RCC 7860 (cell line): ENCODE data around the gene SCO2.

Experiments
- DNase-seq: peaks from one replicate; pipeline ENCODE4 v3.0.0-alpha.2; 2015; ENCODE audit warnings: low spot score
- FAIRE-seq: peaks from 2 replicates; lab custom pipeline; 2012; peaks lifted over from hg19 to GRCh38; lab: Jason Lieb, UNC

Gene SCO2, protein sequence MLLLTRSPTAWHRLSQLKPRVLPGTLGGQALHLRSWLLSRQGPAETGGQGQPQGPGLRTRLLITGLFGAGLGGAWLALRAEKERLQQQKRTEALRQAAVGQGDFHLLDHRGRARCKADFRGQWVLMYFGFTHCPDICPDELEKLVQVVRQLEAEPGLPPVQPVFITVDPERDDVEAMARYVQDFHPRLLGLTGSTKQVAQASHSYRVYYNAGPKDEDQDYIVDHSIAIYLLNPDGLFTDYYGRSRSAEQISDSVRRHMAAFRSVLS

DNA sequence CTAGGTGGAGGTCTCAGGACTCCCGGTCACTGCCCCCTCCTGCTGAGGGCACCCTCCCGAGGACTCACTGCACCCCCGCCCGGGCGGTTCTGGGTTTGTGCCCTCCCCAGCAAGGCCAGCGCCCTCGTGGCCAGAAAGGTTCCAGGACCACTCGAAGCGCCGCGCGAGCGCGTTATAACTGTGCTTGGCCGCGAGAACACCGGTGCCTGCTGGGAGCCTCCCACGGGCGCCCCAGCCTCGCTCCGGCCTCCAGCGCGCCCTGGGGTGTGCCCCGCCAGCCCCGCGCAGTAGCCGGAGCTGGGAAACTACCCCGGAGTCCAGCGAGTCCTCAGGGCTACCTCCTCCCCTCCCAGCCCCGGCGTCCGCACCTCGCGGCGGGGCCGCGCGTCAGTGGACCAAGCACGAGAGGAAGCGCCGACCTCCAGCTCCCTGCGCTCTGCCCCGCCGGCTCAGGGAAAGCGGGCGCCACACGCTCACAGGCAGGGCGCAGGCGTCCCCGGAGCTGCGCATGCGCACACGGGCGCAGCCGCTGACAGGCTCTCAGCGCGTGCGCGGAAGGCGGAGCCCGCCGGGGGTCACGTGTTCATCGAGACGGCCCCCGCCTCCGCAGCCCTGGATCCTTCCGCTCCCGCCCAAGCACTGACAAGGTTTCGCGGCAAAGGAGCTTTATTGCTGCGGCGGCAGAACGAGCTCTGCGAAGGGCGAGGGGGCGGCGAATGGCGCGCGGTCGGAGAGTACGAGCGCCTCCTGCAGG, at the start of gene SCO2:
SCO2 (minus strand) TSS at position 495 of the 754 bp plus-strand sequence. CDS start 1,187 bp downstream, outside the sequence.
- DNase-seq (peak; percentile 91), FAIRE-seq (no peak)

DNA sequence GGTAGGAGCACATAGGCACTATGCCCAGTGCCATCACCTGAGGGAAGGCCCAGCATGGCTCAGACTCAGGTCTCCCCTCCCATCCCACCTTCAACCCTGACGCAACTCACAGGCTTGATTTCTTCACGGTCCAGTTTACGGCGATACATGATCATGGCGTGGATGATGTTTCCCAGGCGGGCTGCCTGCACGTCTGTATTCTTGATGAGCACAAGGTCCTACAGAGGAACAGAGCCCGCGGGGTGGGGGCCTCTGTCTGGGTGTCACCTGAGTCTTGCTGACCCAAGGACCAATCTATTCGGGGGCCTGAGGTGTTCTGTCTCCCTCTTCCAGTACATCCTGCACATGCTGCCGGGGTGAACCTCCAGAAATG, 49.0 kb upstream of the SCO2 start:
- FAIRE-seq (no peak), DNase-seq (no peak)

DNA sequence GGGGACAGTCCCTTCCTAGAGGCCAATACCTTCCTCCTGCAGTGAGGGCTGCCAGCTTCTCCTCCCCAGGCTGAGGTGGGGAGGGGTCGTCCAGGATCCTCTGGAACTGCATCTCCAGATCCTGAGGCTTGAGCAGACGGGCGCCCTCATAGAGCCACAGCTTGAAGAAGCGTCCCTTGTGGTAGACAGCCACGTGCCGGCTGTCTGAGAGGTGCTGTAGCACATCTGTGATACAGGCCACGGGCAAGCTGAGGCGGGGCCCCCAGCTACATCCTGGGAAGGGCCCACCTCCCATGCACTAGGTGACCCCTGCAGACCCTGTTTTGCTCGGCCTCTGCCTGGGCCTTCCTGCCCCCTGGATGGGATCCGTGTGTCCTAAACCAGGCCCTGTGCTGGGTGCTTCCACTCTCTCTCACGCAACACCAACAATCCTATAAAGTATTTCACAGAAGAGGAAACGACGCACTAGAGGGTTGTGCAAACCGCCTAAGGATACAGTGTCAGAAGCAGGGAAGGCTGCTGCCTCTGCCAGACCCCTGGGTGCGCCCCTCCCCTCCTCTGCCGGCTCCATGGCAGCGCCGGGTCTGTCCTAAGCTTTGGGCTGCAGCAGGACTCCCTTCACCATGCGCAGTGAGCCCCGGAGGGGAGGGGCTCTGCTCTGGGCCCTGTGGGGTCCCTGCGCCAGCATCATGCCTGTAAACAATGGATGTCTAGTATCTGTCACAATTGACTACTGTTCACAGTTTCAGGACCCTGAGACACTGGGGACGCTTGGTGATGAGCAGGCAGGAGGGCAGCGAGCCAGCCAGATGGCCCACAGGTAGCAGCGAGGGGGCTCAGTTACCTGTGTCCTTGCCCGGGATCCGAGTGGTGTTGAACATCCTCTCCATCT, 48.3 kb upstream of the SCO2 start:
- FAIRE-seq (no peak), DNase-seq (no peak)

DNA sequence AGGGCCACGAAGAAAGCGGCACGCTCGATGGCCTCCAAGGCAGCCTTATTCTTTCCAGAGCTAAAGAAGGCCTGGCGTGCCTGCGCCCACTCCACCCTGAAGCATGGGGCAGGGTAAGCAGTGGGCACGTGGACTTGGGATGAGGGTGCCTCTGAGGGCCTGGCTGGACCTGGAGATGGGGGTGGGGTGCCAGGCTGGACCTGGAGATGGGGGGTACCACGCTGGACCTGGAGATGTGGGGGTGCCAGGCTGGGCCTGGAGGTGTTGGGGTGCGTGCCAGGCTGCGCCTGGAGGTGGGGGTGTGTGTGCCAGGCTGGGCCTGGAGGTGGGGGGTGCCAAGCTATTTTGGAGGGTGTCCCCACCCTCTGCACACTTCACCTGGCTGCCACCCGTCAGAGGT, 47.6 kb upstream of the SCO2 start:
- no peak for FAIRE-seq
- no peak for DNase-seq

DNA sequence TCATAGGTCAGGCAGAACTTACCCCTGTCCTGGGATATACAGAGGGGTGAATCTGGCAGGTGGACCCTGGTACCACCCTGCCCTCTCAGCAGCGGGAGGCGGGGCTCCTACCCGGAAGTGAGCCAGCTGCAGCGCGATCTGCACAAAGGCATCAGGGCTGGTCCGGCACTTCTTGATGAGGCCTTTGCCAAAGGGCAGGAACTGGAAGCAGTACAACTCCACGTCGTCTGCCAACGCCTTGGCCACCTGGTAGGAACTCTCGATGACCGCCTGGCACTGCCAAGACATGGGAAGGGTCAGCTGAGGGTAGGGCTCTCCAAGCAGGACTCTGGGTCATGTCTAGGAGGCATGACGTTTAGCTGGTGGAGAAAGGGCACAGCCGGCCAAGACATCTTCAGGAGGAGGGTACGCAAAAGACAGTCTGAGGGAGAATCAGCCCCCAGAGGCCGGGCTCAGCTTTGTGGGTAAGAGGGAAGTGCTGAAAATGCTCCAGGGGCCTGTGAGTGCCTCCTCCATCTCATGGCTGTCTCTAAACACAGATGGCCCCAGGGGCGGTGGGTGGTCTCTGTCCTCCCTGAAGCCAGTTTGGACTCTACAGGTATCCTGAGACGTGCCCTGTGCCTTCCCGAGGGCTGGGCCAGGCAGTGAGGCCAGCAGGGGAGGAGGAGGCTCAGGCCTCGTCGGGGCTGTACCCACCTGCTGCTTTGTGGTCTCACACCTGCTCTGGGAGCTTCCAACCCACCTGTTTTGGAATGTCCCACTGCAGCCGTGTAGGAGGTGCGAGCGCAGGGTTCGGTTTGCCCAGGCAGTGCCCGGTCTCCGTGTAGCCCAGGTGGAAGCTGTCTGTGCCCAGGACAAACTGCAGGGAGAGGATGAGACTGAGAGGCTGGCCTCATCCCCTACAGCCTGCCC, 46.1 kb upstream of the SCO2 start:
- FAIRE-seq: no peak
- no peak for DNase-seq

DNA sequence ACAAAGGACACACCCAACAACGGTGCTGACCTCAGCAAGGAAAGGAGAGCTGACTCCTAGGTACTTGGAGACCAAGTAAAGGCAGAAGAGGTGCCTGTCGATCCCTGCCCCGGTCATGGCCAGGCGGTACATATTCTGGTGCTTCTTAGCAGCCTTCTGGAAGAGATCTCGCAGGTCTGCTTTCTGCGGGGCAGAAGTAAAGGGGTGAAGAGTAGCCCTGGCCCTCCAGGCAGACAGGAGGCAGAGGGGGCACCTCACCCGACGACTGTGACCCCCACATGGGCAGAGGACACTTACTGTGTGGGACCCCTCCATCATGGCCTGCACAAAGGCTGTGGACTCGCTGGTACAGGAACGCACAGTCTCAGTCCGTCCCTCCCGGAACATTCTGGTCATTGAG, 45.5 kb upstream of the SCO2 start:
- no peak for FAIRE-seq
- DNase-seq: no peak

DNA sequence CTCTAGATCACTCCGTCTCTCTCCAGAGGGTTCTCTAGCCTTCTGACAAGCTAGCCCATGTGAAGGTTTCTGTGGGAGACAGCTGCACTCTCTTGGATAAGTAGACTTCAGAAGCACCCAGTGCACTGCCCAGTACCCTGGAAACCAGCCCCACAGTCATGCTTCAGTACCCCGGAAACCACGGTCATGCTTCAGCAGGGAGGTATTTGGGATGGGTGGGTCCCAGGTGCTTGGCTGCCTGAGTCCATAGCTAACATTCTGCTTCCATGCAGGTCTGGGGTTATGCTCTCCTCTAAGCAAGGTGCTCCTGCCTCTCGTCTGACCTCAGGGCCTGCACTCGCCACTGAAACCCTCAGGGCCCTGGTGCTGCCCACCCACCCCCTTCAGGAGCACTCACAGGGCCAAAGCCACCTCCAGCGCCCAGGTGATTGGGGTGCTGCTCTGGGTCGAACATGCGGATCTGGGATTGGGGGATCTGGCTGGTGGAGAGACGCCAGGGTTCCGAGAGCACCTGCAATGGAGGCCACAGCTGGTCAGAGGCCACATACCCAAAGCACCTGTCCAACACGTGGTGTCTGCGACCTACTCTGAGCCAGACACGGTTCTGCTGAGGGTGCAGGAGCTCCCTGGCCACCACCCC, 44.6 kb upstream of the SCO2 start:
- FAIRE-seq (peak; percentile 49), DNase-seq (peak; percentile 17)

DNA sequence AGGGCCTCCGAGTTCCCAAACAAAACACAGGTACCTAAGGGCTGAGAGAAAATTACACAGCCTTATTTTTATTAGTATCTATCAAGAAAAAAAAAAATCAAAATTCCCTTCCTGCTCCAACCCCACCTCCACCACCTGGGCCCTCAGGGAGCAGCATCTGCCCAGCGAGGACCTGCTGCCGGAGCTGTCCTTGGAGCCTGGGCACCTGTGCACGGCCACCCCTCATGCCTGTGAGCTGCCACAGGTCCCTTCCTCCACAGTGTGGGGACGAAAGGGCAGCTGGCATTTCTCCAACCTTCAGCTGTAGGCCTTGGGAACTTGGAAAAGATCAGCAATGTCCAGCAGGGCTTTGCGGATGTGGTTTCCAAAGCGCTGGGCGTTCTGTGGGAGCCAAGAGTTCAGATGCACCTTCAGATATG, 43.7 kb upstream of the SCO2 start:
- FAIRE-seq: no peak

DNA sequence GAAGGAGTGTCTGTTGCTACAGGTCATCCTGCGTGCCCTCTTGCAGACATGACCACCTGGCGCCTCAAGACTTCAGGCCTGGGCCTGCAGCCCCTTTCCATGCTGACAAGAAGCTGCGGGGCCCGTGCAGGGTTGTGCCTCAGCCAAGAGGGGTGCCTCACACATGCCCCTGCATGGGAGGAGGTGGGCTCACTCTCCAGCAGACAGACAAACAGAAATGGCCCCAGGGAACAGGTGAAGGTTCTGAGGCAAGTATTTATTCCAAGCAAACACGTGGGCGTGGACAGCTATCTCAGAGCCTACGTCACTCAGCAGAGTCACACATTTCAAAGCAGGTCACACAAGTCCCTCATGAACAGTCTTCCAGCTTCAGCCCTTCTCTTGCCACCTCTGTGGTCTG, 43.2 kb upstream of the SCO2 start:
- no peak for FAIRE-seq
- DNase-seq: no peak

More for the DNA sequence above, 43.7 kb upstream of the SCO2 start:
- no peak for DNase-seq

DNA sequence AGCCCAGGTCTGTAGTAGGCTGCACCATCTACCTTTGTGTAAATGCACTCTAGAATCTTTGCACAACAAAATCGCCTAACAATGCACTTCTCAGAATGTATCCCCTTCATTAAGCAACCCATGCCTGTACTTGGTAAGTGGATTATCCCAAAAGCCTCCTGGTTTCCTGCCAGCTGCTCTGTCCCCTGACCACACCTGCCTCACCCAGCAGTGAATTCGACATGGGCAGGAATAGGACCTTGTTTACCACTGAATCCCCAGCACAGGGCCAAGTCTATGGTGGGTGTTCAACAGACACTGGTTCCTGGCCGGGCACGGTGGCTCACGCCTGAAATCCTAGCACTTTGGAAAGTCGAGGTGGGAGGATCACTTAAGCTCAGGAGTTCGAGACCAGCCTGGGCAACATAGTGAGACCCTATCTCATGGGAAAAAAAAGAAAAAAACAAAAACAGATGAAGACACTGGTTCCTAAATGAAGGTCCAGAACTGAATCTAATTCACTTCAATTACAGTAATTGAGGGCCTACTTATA, 42.4 kb upstream of the SCO2 start:
- no peak for FAIRE-seq
- DNase-seq: no peak

DNA sequence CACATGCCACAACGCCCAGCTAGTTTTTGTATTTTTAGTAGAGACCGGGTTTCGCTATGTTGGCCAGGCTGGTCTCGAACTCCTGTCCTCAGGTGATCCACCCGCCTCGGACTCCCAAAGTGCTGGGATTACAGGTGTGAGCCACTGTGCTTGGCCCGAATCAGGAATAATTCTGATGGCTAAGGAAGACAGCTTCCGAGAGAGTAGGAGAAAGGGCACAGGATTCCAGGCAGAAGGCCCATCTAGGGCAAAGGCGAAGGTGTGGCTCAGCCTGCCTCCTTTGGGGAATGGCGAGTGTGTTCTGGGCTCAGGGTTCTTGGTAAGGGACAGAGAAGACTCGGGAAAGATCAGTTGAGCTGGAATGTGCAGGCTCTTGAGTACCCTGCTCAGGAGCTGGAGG, 38.9 kb upstream of the SCO2 start:
- DNase-seq: no peak

DNA sequence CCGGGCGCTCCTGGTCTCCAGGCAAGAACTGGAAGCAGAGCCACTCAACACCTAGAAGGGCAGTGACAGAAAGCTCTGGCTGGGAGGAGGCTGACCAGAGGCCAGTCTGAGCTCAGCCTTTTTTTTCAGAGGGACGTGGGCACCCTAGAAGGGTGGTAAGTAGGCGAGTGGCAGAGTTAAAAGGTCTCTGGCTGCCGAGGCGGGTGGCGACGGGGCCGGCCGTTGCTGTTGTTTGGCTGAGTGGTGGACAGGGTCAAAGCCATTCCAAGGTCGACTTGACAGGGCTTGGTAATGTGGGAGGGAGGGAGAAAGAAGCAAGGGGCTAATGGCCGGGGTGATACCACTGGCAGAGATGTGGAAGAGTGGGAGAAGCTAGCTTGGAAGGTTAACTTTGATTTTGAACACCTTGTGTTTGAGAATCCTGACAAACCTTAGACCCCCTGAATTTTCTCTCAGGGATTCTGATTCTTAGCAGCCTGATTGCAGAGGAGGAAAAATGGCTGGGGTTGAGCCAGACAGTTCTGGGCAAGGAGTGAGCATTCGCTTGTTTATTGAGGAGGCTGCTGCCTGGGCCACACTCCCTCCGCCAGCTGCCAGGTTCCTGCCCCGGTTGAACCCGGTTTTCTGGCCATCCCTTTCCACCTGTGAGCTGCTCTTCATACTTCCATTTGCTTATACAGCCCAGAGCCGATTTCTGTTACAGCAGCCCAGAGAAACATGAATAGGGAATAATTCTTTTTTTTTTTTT, 38.2 kb upstream of the SCO2 start:
- FAIRE-seq: no peak
- DNase-seq: no peak

More for the DNA sequence above, 38.9 kb upstream of the SCO2 start:
- FAIRE-seq: no peak

DNA sequence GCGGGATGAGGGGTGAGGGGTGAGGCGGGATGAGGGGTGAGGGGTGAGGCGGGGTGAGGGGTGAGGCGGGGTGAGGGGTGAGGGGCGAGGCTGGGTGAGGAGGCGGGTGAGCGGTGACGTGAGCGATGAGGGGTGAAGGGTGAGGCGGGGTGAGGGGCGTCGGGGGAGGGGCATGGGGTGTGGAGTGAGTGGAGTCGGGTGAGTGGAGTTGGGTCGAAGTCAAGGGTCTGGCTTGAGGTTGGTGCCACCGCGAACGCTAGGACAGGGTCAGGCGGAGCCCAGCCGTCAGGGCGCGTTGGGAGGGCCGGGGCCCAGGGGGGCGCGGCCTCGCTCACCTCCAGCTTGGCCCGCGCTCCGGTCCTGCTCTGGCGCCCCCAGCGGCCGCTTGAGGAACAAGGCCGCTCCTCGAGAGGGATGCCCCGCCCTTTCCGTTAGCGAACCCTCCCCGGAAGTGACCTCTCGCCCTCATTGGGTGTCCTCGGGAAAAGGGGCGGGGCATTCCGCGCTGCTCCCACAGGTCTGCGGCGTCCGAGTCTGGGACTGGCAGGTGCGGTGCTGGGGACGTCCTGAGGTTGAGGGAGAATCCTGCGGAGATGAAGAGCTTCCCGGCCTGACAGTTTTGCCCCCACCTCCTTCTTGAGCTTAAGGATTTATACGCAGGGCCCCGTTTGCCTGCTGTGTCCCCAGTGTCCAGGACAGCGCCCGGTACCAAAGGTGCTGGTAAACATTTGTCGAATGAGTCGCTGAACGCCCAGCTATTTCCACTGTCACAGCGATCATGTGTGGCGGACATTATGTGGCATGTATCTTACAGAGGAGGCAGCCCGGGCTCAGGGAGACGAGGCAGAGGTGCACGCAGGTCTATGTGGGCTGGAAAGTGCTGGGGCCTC, 37.4 kb upstream of the SCO2 start, which contains the start of gene SYCE3:
SYCE3 (minus strand) TSS at position 397 of the 890 bp plus-strand sequence. CDS start 6,514 bp downstream, outside the sequence.
- peak; percentile 83 for DNase-seq
- peak; percentile 74 for FAIRE-seq

DNA sequence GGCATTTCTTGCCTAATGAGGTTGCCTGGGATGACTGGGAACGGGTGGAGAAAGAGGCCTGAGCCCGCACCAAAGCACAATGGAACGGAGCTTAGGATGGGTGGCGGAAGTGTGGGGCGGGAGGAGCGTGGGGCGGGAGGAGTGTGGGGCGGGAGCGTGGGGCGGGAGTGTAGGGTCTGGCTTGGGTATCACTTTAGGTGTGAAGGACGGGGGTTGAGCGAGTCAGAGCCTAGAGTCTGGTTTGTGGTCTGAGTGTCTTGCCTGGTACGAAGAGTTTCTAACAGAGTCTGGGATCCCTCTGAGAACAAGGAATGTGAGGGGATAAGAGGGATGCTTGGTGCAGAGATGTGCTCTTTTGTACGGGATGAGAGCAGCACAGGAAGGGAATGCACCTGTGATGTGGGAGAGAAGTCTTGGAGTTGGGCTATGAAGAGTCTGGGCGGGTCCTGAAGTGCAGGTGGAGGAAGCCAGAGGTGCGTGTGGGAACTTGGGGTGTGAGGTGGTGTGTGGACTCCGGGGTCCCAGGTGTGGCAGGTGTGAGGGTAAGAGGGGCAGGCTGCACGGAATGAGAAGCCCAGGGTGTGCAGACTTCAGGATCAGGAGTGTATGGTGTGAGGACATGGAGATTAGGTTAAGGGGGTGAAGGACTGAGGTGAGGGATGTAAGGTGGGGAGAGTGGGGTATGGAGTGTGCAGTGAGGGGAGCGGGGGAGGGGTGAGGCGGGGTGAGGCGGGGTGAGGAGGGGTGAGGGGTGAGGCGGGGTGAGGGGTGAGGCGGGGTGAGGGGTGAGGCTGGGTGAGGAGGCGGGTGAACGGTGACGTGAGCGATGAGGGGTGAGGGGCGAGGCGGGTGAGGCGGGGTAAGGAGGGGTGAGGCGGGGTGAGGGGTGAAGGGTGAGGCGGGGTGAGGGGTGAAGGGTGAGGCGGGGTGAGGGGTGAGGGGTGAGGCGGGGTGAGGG, 36.3 kb upstream of the SCO2 start:
- DNase-seq (no peak), FAIRE-seq (no peak)

DNA sequence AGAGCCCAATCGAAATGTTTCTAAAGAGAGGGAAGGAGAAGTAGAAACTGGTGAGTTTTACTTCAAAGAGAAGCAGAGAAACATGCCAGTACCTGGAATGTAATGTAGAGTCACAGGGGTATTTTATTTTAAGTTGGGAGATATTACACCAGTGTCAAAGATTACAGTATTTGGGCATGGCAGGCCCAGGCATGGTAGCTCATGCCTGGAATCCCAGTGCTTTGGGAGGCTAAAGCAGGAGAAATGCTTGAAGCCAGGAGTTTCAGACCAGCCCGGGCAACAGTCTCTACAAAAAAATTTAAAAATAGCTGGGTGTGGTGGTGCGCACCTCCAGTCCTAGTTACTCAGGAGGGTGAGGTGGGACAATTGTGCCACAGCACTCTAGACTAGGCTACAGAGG, 34.6 kb upstream of the SCO2 start:
- FAIRE-seq: no peak

DNA sequence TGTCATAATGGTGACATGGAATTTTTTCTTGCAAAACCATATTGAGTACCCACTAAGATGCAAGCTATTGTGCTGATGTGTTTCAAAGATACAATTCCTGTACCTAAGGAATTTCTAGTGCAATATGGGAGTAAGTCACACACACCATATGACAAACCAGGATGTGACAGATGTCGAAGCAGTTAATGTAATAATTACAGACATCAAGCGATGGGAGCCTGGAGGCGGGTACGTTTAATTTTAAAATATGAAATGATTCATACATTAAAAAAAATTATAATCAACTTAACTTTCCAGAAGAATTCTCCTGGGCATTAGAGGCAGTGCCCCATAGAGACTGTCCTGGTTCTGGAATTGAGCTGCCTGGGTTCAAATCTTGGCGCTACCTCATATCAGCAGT, 31.3 kb upstream of the SCO2 start:
- FAIRE-seq (no peak), DNase-seq (no peak)

More for the DNA sequence above, 34.6 kb upstream of the SCO2 start:
- DNase-seq: no peak

DNA sequence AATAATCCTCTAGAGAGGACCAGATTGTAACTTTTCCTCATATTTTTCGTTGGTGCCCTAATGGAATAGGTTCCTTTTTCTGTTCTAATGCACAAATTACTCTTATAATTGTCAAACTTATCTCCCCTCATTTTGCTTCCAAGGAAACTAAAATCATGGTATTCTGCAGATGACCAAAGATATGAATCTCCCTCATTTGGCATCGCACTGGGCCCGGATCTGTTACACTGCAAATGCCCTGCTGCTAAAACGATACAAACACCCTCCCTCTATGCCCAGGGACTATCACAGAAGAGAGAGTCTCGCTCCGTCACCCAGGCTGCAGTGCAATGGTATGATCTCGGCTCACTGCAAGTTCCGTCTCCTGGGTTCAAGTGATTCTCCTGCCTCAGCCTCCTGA, 27.9 kb upstream of the SCO2 start:
- DNase-seq: no peak
- no peak for FAIRE-seq
